Right atrium auricular region (tissue), 2 donors: ENCODE measurements around the gene NOCT. TPM values are rescaled to one million over a fixed set of nuclear protein-coding genes. Genes with fewer than 3 reads are reported as not detected.
"Not testable (repeated sequence)": the region's sequence is repeated elsewhere in the genome, so short reads cannot be mapped to it uniquely, and the experiment has no call there.

Source experiments
- DNase-seq: peaks from one replicate; pipeline ENCODE4 v3.0.0-alpha.2; 2019; ENCODE audit warnings: low spot score
- H3K27ac ChIP-seq, 2 donors: fragments of 200-600 bp; sonication (generic); 1 replicate in 1 of 2; 2 replicates in 1 of 2; pipeline ENCODE4 v1.5.1; 2016 to 2019
- H3K27me3 ChIP-seq, 2 donors: fragments of 200-600 bp; sonication (generic); one replicate each; pipeline versions ENCODE4 v1.5.1 to v1.6.0; 2017 to 2019
- H3K36me3 ChIP-seq: fragments of 200-600 bp; sonication (generic); one replicate; pipeline ENCODE4 v1.5.1; 2016
- H3K4me1 ChIP-seq, 2 donors: fragments of 200-600 bp; sonication (generic); one replicate each; pipeline versions ENCODE4 v1.5.1 to v1.6.0; 2017 to 2019
- H3K4me3 ChIP-seq, 2 donors: fragments of 200-600 bp; sonication (generic); 1 replicate in 1 of 2; 2 replicates in 1 of 2; pipeline ENCODE4 v1.5.1; 2017 to 2019; ENCODE audit warnings: mild to moderate bottlenecking in 1 of 2, moderate library complexity in 1 of 2
- H3K9me3 ChIP-seq, 2 donors: fragments of 200-600 bp; sonication (generic); one replicate each; pipeline ENCODE4 v1.5.1; 2019
- CTCF ChIP-seq, 2 donors: fragments of 200-600 bp; sonication (generic); IDR thresholded peaks; one replicate each; pipeline ENCODE4 v1.5.1; 2019; ENCODE audit warnings: antibody characterized with exemption in 2 of 2
- total RNA-seq, 2 donors: library from RNA; depleted of rRNA; stranded (reverse); fragments of >200 nt; gene quantifications; one replicate each; pipeline ENCODE4 v1.1.0, GENCODE V29; 2016

NOCT gene
- total RNA-seq, 2 donors from 2014 or later = 6.7 to 6.8 TPM

GRCh38 chr4:139015948-139016471 is 429 bp downstream of the NOCT start:
- DNase-seq = no peak
- no peak for TF ChIP-seq CTCF (IDR thresholded peaks at IDR 0.05)
- Histone ChIP-seq H3K4me3 (peak overlapping the region; percentile 57 to 76), H3K36me3 (no peaks in the 10 kb centered on the region), H3K4me1 (peaks cover 0 to 32% of the 10 kb centered on the region in 2 donors), H3K27me3 (no peaks in the 10 kb centered on the region), H3K9me3 (no peaks in the 10 kb centered on the region), H3K27ac (peak overlapping the region; percentile 90 to 94)

DNA sequence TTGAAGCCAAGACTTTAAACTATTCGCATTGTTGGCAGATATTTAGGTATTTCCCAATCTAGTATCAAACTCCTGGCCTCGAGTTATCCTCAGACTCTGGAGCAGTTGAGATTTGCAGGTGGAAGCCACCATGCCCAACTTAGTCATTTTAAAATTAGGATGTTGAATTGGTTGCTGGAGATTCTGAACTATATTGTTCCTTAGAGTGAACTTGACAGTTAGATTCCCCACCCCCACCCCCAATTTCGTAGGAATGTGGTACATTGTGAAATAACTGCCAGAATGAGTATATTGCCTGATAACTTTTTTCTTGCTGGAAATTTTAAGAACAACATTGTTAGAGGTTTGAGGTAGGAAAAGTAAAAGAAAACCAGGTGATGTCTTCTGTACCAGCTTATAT is 2.3 kb downstream of the NOCT start:
- Histone ChIP-seq H3K4me1 (peaks cover 0 to 32% of the 10 kb centered on the region in 2 donors), H3K27ac (no peak overlapping the region), H3K36me3 (no peaks in the 10 kb centered on the region), H3K9me3 (no peaks in the 10 kb centered on the region), H3K4me3 (no peak overlapping the region), H3K27me3 (no peaks in the 10 kb centered on the region)
- no peak for TF ChIP-seq CTCF (IDR thresholded peaks at IDR 0.05)
- no peak for DNase-seq

- no peak for TF ChIP-seq CTCF (IDR thresholded peaks at IDR 0.05)
- Histone ChIP-seq H3K4me3 (no peak overlapping the region), H3K27ac (no peak overlapping the region), H3K27me3 (no peaks in the 10 kb centered on the region), H3K9me3 (no peaks in the 10 kb centered on the region), H3K36me3 (no peaks in the 10 kb centered on the region), H3K4me1 (peaks cover 0 to 32% of the 10 kb centered on the region in 2 donors)
- DNase-seq = no peak
Measured at GRCh38 chr4:139018501-139018900, 2.9 kb downstream of the NOCT start.

- H3K4me3 ChIP-seq = no peak overlapping the region
- no peak for TF ChIP-seq CTCF (IDR thresholded peaks at IDR 0.05)
- no peaks in the 10 kb centered on the region for H3K9me3 ChIP-seq
- no peaks in the 10 kb centered on the region for H3K27me3 ChIP-seq
- peaks cover 0 to 30% of the 10 kb centered on the region in 2 donors for H3K4me1 ChIP-seq
- no peak for DNase-seq
- no peak overlapping the region for H3K27ac ChIP-seq
- no peaks in the 10 kb centered on the region for H3K36me3 ChIP-seq
Measured at GRCh38 chr4:139018971-139019758, 3.6 kb downstream of the NOCT start.

GRCh38 chr4:139020384-139020783 is 4.8 kb downstream of the NOCT start:
- Histone ChIP-seq H3K27ac (no peak overlapping the region), H3K27me3 (no peaks in the 10 kb centered on the region), H3K4me3 (no peak overlapping the region), H3K36me3 (no peaks in the 10 kb centered on the region), H3K9me3 (no peaks in the 10 kb centered on the region), H3K4me1 (peaks cover 0 to 19% of the 10 kb centered on the region in 2 donors)
- TF ChIP-seq CTCF (IDR thresholded peaks at IDR 0.05) = no peak
- DNase-seq = no peak

DNA sequence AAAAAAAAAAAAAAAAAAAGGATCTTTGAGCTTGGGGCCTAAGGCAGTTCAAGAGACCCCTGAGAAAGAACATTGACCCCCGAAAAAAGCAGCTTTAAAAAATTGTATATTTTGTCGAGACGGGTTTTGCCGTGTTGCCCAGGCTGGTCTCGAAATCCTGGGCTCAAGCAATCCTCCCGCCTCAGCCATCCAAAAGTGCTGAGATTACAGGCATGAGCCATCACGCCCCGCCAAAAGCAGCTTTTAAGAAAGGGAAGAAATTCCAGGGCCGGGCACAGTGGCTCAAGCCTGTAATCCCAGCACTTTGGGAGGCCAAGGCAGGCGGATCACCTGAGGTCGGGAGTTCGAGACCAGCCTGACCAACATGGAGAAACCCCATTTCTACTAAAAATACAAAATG is 5.5 kb downstream of the NOCT start:
- DNase-seq = not testable (repeated sequence)

More for the DNA sequence above, 5.5 kb downstream of the NOCT start:
- not testable (repeated sequence) for H3K9me3 ChIP-seq, H3K27ac ChIP-seq, H3K36me3 ChIP-seq, H3K4me3 ChIP-seq, H3K27me3 ChIP-seq
- peaks cover 0 to 19% of the 10 kb centered on the region in 2 donors for H3K4me1 ChIP-seq
